ENCODE data around the gene IRF7. TPM values are rescaled to one million over a fixed set of nuclear protein-coding genes. Genes with fewer than 3 reads are reported as not detected.

Gene IRF7
- total RNA-seq, 2 experiments from 2014 or later = 120 to 136 TPM

- Mint-ChIP-seq H3K9me3 (ENCODE audit: insufficient read depth) (no peaks in the 10 kb centered on the region), H3K4me3 (no peak overlapping the region), H3K36me3 (ENCODE audit: low read depth) (peaks cover 4% of the 10 kb centered on the region), H3K27ac (no peak overlapping the region), H3K4me1 (ENCODE audit: low read depth) (peaks cover 16% of the 10 kb centered on the region), H3K27me3 (ENCODE audit: low read depth) (peaks cover 32% of the 10 kb centered on the region)
- DNase-seq = no peak
- CTCF ChIA-PET = no interaction called here
- no peak for ATAC-seq
- POLR2A ChIA-PET = interaction anchor here (0.9 to 1.1 kb wide), 2 partner anchors 23 to 31 kb away, joined by 4 to 5 read pairs; partner anchors contain the start of gene IRF7
Measured at GRCh38 chr11:638631-639331, 23.0 kb upstream of the IRF7 start.

- H3K4me3 Mint-ChIP-seq = no peak overlapping the region
- H3K36me3 Mint-ChIP-seq (ENCODE audit: low read depth) = peaks cover 4% of the 10 kb centered on the region
- CTCF ChIA-PET = no interaction called here
- peaks cover 16% of the 10 kb centered on the region for H3K4me1 Mint-ChIP-seq (ENCODE audit: low read depth)
- no peaks in the 10 kb centered on the region for H3K9me3 Mint-ChIP-seq (ENCODE audit: insufficient read depth)
- POLR2A ChIA-PET = interaction anchor here (0.9 to 1.1 kb wide), 2 partner anchors 22 to 32 kb away, joined by 4 to 5 read pairs; partner anchors contain the start of gene IRF7
- H3K27me3 Mint-ChIP-seq (ENCODE audit: low read depth) = peaks cover 32% of the 10 kb centered on the region
- ATAC-seq = no peak
- no peak overlapping the region for H3K27ac Mint-ChIP-seq
- DNase-seq = no peak
Measured at GRCh38 chr11:637593-638521, 22.1 kb upstream of the IRF7 start.

- Mint-ChIP-seq H3K36me3 (ENCODE audit: low read depth) (peaks cover 4% of the 10 kb centered on the region), H3K4me1 (ENCODE audit: low read depth) (peaks cover 16% of the 10 kb centered on the region), H3K9me3 (ENCODE audit: insufficient read depth) (no peaks in the 10 kb centered on the region), H3K27ac (no peak overlapping the region), H3K27me3 (ENCODE audit: low read depth) (peaks cover 32% of the 10 kb centered on the region), H3K4me3 (no peak overlapping the region)
- ChIA-PET POLR2A (no interaction called here), CTCF (no interaction called here)
- ATAC-seq (no peak), DNase-seq (no peak)
Measured at GRCh38 chr11:637333-637592, 21.5 kb upstream of the IRF7 start.

- ChIA-PET POLR2A (no interaction called here), CTCF (interaction anchor here (1.1 kb wide), 1 partner anchor 89 kb away, joined by 3 read pairs; no protein-coding TSS in a partner anchor)
- no peak for DNase-seq
- Mint-ChIP-seq H3K4me1 (ENCODE audit: low read depth) (peaks cover 16% of the 10 kb centered on the region), H3K36me3 (ENCODE audit: low read depth) (peaks cover 4% of the 10 kb centered on the region), H3K27me3 (ENCODE audit: low read depth) (peaks cover 32% of the 10 kb centered on the region), H3K9me3 (ENCODE audit: insufficient read depth) (no peaks in the 10 kb centered on the region), H3K4me3 (no peak within 1 kb of the TSS), H3K27ac (no peak within 1 kb of the TSS)
- no peak for ATAC-seq
Measured at GRCh38 chr11:636511-637332, 21.0 kb upstream of the IRF7 start, which contains the start of gene DRD4. Gene DRD4, plus strand, starts transcription at chr11:637269. Its CDS starts 36 bp downstream, at chr11:637305.

GRCh38 chr11:635945-636510 is 20.3 kb upstream of the IRF7 start:
- ChIA-PET CTCF (interaction anchor here (1.1 kb wide), 1 partner anchor 90 kb away, joined by 3 read pairs; no protein-coding TSS in a partner anchor), POLR2A (no interaction called here)
- H3K4me3 Mint-ChIP-seq = no peak overlapping the region
- no peak overlapping the region for H3K27ac Mint-ChIP-seq
- H3K27me3 Mint-ChIP-seq (ENCODE audit: low read depth) = peaks cover 32% of the 10 kb centered on the region
- peaks cover 4% of the 10 kb centered on the region for H3K36me3 Mint-ChIP-seq (ENCODE audit: low read depth)
- H3K9me3 Mint-ChIP-seq (ENCODE audit: insufficient read depth) = no peaks in the 10 kb centered on the region
- H3K4me1 Mint-ChIP-seq (ENCODE audit: low read depth) = peaks cover 14% of the 10 kb centered on the region
- ATAC-seq (no peak), DNase-seq (no peak)

GRCh38 chr11:630871-631270 is 15.1 kb upstream of the IRF7 start:
- DNase-seq (no peak), ATAC-seq (no peak)
- Mint-ChIP-seq H3K4me1 (ENCODE audit: low read depth) (peaks cover 21% of the 10 kb centered on the region), H3K27me3 (ENCODE audit: low read depth) (peaks cover 14% of the 10 kb centered on the region), H3K27ac (no peak overlapping the region), H3K4me3 (no peak overlapping the region), H3K36me3 (ENCODE audit: low read depth) (no peaks in the 10 kb centered on the region), H3K9me3 (ENCODE audit: insufficient read depth) (no peaks in the 10 kb centered on the region)
- ChIA-PET POLR2A (no interaction called here), CTCF (no interaction called here)

- ATAC-seq (peak; percentile 54), DNase-seq (no peak)
- ChIA-PET POLR2A (no interaction called here), CTCF (interaction anchor here (0.7 kb wide), 1 partner anchor 97 kb away, joined by 3 read pairs; no protein-coding TSS in a partner anchor)
- Mint-ChIP-seq H3K4me1 (ENCODE audit: low read depth) (peaks cover 21% of the 10 kb centered on the region), H3K36me3 (ENCODE audit: low read depth) (no peaks in the 10 kb centered on the region), H3K27ac (peak overlapping the region; percentile 9), H3K27me3 (ENCODE audit: low read depth) (peaks cover 11% of the 10 kb centered on the region), H3K9me3 (ENCODE audit: insufficient read depth) (no peaks in the 10 kb centered on the region), H3K4me3 (peak overlapping the region; percentile 19)
Measured at GRCh38 chr11:629237-629583, 13.5 kb upstream of the IRF7 start.

GRCh38 chr11:628056-628455 is 12.3 kb upstream of the IRF7 start:
- peak overlapping the region; percentile 39 for H3K27ac Mint-ChIP-seq
- peaks cover 21% of the 10 kb centered on the region for H3K4me1 Mint-ChIP-seq (ENCODE audit: low read depth)
- H3K36me3 Mint-ChIP-seq (ENCODE audit: low read depth) = no peaks in the 10 kb centered on the region
- peaks cover 11% of the 10 kb centered on the region for H3K27me3 Mint-ChIP-seq (ENCODE audit: low read depth)
- ChIA-PET POLR2A (no interaction called here), CTCF (no interaction called here)
- ATAC-seq (no peak), DNase-seq (no peak)
- H3K9me3 Mint-ChIP-seq (ENCODE audit: insufficient read depth) = no peaks in the 10 kb centered on the region
- H3K4me3 Mint-ChIP-seq = no peak overlapping the region

- Mint-ChIP-seq H3K9me3 (ENCODE audit: insufficient read depth) (no peaks in the 10 kb centered on the region), H3K27ac (no peak overlapping the region), H3K27me3 (ENCODE audit: low read depth) (peaks cover 11% of the 10 kb centered on the region), H3K36me3 (ENCODE audit: low read depth) (no peaks in the 10 kb centered on the region), H3K4me3 (no peak overlapping the region), H3K4me1 (ENCODE audit: low read depth) (peaks cover 21% of the 10 kb centered on the region)
- CTCF ChIA-PET = no interaction called here
- POLR2A ChIA-PET = no interaction called here
- DNase-seq (no peak), ATAC-seq (no peak)
Measured at GRCh38 chr11:627308-627576, 11.5 kb upstream of the IRF7 start.

GRCh38 chr11:626475-627307 is 10.9 kb upstream of the IRF7 start, which contains the start of gene SCT:
Gene SCT, minus strand, starts transcription at chr11:627181. Its CDS starts 38 bp downstream, at chr11:627143.
- ATAC-seq (no peak), DNase-seq (no peak)
- peaks cover 21% of the 10 kb centered on the region for H3K4me1 Mint-ChIP-seq (ENCODE audit: low read depth)
- H3K4me3 Mint-ChIP-seq = no peak within 1 kb of the TSS
- CTCF ChIA-PET = no interaction called here
- H3K36me3 Mint-ChIP-seq (ENCODE audit: low read depth) = no peaks in the 10 kb centered on the region
- peaks cover 11% of the 10 kb centered on the region for H3K27me3 Mint-ChIP-seq (ENCODE audit: low read depth)
- no peak within 1 kb of the TSS for H3K27ac Mint-ChIP-seq
- no peaks in the 10 kb centered on the region for H3K9me3 Mint-ChIP-seq (ENCODE audit: insufficient read depth)
- POLR2A ChIA-PET = no interaction called here

GRCh38 chr11:625636-626268 is 10.0 kb upstream of the IRF7 start:
- POLR2A ChIA-PET = no interaction called here
- H3K9me3 Mint-ChIP-seq (ENCODE audit: insufficient read depth) = no peaks in the 10 kb centered on the region
- no peak overlapping the region for H3K27ac Mint-ChIP-seq
- CTCF ChIA-PET = no interaction called here
- DNase-seq = no peak
- H3K4me3 Mint-ChIP-seq = no peak overlapping the region
- H3K4me1 Mint-ChIP-seq (ENCODE audit: low read depth) = peaks cover 21% of the 10 kb centered on the region
- no peaks in the 10 kb centered on the region for H3K36me3 Mint-ChIP-seq (ENCODE audit: low read depth)
- H3K27me3 Mint-ChIP-seq (ENCODE audit: low read depth) = peaks cover 11% of the 10 kb centered on the region
- ATAC-seq = no peak
